Activated B cell treated with CpG ODN at 0.5 μM for 24 hours (primary cell): ENCODE data around the gene ARHGAP42. TPM values are rescaled to one million over a fixed set of nuclear protein-coding genes. Genes with fewer than 3 reads are reported as not detected.

ENCODE experiments used
- ATAC-seq: fragments of 200-7000 bp; cut with Tn5 transposase; one replicate; pipeline ENCODE4 v1.10.0; 2021; ENCODE audit warnings: low read depth, mild to moderate bottlenecking, moderate library complexity
- CTCF ChIA-PET: fragments of 350-600 bp; sonication (Branson Sonifier 250); formaldehyde crosslinking; loops from one replicate; lab custom pipeline; 2021; ENCODE audit warnings: antibody characterized with exemption; lab: Charles Lee
- POLR2A ChIA-PET: fragments of 350-600 bp; sonication (Branson Sonifier 250); formaldehyde crosslinking; loops from one replicate; lab custom pipeline; 2021; ENCODE audit warnings: antibody characterized with exemption; lab: Charles Lee
- DNase-seq: peaks from one replicate; pipeline ENCODE4 v3.0.0; 2022
- H3K27ac Mint-ChIP-seq: one replicate; pipeline ENCODE4 v1.8.0; 2020; ENCODE audit warnings: mixed read lengths
- H3K27me3 Mint-ChIP-seq: one replicate; pipeline ENCODE4 v1.8.0; 2021; ENCODE audit warnings: mixed read lengths
- H3K36me3 Mint-ChIP-seq: one replicate; pipeline ENCODE4 v1.8.0; 2021; ENCODE audit warnings: low read depth, mixed read lengths
- H3K4me1 Mint-ChIP-seq: one replicate; pipeline ENCODE4 v1.8.0; 2021; ENCODE audit warnings: mixed read lengths
- H3K4me3 Mint-ChIP-seq: one replicate; pipeline ENCODE4 v1.8.0; 2020; ENCODE audit warnings: mild to moderate bottlenecking, mixed read lengths
- H3K9me3 Mint-ChIP-seq: one replicate; pipeline ENCODE4 v1.8.0; 2020; ENCODE audit warnings: mixed read lengths
- intact Hi-C: fragments of 100-400 bp; cut with micrococcal nuclease; formaldehyde crosslinking; loops from one replicate; pipeline ENCODE4 v1.15.1; 2024
- total RNA-seq: library from RNA; stranded (reverse); gene quantifications from 2 replicates; pipeline ENCODE4 v1.2.3, GENCODE V29; 2022
- TF ChIP-seq, protein P1 (sequence below): fragments of 200-600 bp; IDR thresholded peaks from one replicate; pipeline ENCODE4 v1.8.0; 2022; ENCODE audit warnings: antibody characterized with exemption, mild to moderate bottlenecking

ARHGAP42 gene
- total RNA-seq, 1 donor from 2014 or later: 4.9 TPM

DNA sequence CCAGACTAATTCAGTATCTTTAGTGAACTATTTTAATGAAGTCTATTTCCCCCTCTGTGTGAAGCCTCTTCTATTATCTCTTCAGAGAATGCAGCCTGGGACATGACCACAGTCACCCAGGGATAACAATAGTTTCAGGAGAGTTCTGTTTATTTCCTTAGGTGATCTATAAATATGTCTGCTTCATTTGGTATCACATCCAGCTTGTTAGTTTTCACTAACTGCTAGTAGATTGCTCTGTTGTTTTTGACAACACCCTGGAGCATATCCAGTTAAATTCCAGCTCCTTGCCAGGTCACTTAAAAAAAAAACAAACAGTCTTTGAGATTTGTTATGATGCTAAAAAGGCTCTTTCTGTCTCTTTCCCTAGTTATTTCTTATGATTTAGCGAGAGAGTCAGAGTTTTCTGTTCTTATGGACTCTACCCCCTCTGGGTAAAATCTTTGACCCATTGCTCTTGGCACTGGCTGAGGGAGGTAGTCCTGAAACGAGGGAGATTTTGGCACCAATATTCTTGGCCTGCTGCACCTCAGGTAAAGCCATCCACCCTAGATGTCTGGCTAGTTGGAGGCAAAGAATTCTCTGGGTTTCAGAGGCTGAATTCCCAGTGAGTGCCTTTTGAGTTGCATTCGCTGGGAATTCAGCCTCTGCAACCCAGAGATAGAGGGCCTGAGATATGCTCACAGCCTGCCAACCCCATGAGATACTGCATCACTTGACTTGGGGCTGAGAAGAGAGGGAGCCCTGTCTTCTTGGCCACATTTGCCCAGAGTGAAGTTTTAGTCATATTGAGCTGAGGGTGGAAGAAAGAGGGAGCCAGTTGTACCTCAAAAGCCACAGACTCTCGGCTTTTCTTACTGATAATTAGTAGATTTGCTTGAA is 283.4 kb downstream of the ARHGAP42 start:
- no peak for ATAC-seq
- Mint-ChIP-seq H3K36me3 (peaks cover 33% of the 10 kb centered on the region), H3K9me3 (peaks cover 16% of the 10 kb centered on the region), H3K27me3 (no peaks in the 10 kb centered on the region), H3K4me3 (no peak overlapping the region), H3K4me1 (no peaks in the 10 kb centered on the region), H3K27ac (no peak overlapping the region)
- TF ChIP-seq, protein P1, sequence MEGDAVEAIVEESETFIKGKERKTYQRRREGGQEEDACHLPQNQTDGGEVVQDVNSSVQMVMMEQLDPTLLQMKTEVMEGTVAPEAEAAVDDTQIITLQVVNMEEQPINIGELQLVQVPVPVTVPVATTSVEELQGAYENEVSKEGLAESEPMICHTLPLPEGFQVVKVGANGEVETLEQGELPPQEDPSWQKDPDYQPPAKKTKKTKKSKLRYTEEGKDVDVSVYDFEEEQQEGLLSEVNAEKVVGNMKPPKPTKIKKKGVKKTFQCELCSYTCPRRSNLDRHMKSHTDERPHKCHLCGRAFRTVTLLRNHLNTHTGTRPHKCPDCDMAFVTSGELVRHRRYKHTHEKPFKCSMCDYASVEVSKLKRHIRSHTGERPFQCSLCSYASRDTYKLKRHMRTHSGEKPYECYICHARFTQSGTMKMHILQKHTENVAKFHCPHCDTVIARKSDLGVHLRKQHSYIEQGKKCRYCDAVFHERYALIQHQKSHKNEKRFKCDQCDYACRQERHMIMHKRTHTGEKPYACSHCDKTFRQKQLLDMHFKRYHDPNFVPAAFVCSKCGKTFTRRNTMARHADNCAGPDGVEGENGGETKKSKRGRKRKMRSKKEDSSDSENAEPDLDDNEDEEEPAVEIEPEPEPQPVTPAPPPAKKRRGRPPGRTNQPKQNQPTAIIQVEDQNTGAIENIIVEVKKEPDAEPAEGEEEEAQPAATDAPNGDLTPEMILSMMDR: no peak
- ChIA-PET CTCF (no interaction called here), POLR2A (no interaction called here)
- no peak for DNase-seq
- intact Hi-C loops: no loop called here

DNA sequence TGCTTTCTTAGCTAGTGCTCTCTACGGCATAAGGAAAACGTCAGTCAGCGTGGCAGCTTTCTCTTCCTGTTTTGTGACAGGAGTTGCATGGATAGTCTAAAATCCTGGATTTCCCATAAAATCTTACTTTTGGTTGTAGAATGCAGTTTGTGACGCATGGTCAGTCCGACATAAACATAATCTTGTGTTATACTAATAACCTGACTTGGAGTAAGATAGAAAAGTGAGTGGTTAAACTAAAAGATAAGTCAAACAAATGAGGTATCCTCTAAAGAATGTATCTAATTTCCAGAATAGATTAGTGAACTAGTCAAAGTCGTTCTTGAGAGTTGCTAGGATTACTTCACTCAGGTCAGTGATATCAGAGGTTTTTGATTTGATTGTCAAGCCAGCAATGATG is 285.0 kb downstream of the ARHGAP42 start:
- Mint-ChIP-seq H3K4me1 (no peaks in the 10 kb centered on the region), H3K4me3 (no peak overlapping the region), H3K9me3 (peaks cover 16% of the 10 kb centered on the region), H3K27me3 (no peaks in the 10 kb centered on the region), H3K27ac (no peak overlapping the region), H3K36me3 (peaks cover 42% of the 10 kb centered on the region)
- TF ChIP-seq, protein P1: no peak
- CTCF ChIA-PET: no interaction called here
- DNase-seq (no peak), ATAC-seq (no peak)
- POLR2A ChIA-PET: no interaction called here
- intact Hi-C loops: no loop called here

DNA sequence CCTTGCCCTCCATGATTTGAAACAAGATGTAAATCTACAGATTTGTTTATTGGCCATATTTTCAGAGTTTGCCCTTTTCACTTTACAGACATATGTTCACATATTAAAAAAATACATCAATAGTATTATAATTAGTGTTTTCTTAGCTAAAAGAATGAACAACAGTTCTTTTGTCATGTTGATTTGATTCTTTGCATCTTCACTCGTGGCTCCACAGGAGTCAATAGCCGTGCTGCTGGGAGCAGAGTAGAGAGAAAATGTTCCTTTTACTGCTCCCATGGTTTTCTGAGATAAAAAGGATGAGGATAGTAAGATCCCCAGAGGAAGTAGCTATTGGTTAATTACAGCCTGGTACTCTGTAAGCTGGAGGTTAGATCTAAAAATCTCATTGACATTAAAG is 291.4 kb downstream of the ARHGAP42 start:
- no peaks in the 10 kb centered on the region for H3K9me3 Mint-ChIP-seq
- ATAC-seq (no peak), DNase-seq (no peak)
- CTCF ChIA-PET: no interaction called here
- H3K4me1 Mint-ChIP-seq: no peaks in the 10 kb centered on the region
- intact Hi-C loops: no loop called here
- POLR2A ChIA-PET: no interaction called here
- no peak overlapping the region for H3K4me3 Mint-ChIP-seq
- TF ChIP-seq, protein P1: no peak
- H3K27me3 Mint-ChIP-seq: no peaks in the 10 kb centered on the region
- H3K27ac Mint-ChIP-seq: no peak overlapping the region
- peaks cover 20% of the 10 kb centered on the region for H3K36me3 Mint-ChIP-seq

DNA sequence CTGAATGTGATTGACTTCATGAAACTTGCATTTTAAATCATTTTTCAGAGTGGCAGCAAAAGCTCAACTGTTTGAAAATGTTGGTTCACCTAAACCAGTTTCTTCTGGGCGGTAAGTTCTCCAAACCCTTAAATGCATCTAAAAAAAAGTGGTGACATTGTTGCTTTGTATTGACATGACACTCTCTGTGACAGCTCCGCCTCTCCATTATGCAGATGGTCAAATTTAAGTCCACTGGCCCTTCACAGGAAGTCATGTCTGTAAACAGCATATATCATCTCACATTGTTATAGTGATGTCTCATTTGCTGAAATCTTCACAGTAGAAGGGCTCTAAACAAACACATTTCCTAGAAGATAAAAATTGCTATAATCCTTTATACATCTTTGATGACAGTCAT is 291.9 kb downstream of the ARHGAP42 start:
- Mint-ChIP-seq H3K36me3 (peaks cover 18% of the 10 kb centered on the region), H3K27ac (no peak overlapping the region), H3K4me1 (no peaks in the 10 kb centered on the region), H3K4me3 (no peak overlapping the region), H3K27me3 (no peaks in the 10 kb centered on the region), H3K9me3 (no peaks in the 10 kb centered on the region)
- ChIA-PET CTCF (no interaction called here), POLR2A (no interaction called here)
- TF ChIP-seq, protein P1: no peak
- ATAC-seq: no peak
- DNase-seq: no peak
- intact Hi-C loops: no loop called here

DNA sequence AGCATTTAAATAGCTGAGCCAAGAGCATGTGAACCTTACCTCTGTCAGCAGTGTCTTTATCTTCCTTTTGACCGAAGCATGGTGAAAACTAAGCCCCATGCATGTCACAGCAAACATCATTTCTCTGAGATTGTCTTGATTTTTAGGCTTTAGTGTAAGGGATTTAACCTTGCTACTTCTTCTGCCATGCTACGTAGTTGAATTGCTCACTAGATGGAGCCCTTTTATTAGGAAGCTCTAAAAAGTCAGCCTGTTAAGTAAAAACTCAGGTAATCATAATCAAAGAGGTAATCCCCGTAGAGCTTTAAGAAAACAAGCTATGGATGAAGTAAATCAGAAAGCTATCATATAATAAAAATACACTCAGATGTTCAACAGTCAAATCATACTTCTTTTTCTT is 293.1 kb downstream of the ARHGAP42 start:
- CTCF ChIA-PET: no interaction called here

More for the DNA sequence above, 293.1 kb downstream of the ARHGAP42 start:
- Mint-ChIP-seq H3K4me1 (peaks cover 7% of the 10 kb centered on the region), H3K27me3 (no peaks in the 10 kb centered on the region), H3K36me3 (peaks cover 14% of the 10 kb centered on the region), H3K4me3 (no peak overlapping the region), H3K27ac (no peak overlapping the region), H3K9me3 (no peaks in the 10 kb centered on the region)
- TF ChIP-seq, protein P1: no peak
- intact Hi-C loops: loop anchor here (2.0 kb wide), 1 partner anchor 457 kb away; no protein-coding TSS in a partner anchor
- DNase-seq (no peak), ATAC-seq (no peak)
- POLR2A ChIA-PET: no interaction called here
